Right lobe of liver (tissue), 4 donors: ENCODE results near the gene ING2.

Experiments
- POLR2A ChIP-seq: fragments of 450-650 bp; IDR thresholded peaks from one replicate; pipeline ENCODE4 v1.6.1; 2017; ENCODE audit warnings: antibody characterized with exemption, mild to moderate bottlenecking
- TF ChIP-seq, protein P1 (sequence below), 4 donors: fragments of 200-600 bp in 3 of 4; fragments of 450-650 bp in 1 of 4; IDR thresholded peaks; one replicate each; pipeline versions ENCODE4 v1.5.1 to v1.8.0; 2016 to 2022; ENCODE audit warnings: antibody characterized with exemption in 4 of 4, mild to moderate bottlenecking in 2 of 4
- donor health status: DM: no; HTN: no; CAD: no.
- donor health status: DM: no; HTN: no; CAD: no.
- donor health status: DM: no; HTN: yes; CAD: no.

DNA sequence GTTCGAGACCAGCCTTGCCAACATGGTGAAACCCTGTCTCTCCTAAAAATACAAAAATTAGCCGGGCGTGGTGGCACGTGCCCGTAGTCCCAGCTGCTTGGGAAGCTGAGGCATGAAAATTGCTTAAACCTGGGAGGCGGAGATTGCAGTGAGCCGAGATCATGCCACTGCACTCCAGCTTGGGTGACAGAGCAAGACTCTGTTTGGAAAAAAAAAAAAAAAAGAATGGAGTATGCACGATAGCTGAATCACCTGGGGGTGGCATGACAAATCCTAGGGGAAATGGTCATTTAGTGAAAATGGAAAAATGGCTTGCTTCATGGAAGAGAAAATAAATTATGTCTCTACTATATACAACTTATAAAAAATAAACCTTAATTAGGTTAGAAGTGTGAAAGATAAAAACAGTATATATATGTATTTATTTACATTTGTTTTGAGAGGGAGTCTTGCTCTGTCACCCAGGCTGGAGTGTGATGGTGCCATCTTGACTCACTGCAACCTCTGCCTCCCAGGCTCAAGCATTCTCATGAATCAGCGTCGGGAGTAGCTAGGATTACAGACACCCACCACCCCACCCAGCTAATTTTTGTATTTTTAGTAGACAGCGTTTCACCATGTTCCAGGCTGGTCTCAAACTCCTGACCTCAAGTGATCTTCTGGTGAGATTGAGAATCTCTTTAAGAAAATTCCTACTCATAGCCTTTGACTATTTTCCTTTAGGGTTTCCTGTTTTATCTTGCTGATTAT lies 19.3 kb upstream of the ING2 start:
- TF ChIP-seq POLR2A = no peak
- TF ChIP-seq, protein P1, sequence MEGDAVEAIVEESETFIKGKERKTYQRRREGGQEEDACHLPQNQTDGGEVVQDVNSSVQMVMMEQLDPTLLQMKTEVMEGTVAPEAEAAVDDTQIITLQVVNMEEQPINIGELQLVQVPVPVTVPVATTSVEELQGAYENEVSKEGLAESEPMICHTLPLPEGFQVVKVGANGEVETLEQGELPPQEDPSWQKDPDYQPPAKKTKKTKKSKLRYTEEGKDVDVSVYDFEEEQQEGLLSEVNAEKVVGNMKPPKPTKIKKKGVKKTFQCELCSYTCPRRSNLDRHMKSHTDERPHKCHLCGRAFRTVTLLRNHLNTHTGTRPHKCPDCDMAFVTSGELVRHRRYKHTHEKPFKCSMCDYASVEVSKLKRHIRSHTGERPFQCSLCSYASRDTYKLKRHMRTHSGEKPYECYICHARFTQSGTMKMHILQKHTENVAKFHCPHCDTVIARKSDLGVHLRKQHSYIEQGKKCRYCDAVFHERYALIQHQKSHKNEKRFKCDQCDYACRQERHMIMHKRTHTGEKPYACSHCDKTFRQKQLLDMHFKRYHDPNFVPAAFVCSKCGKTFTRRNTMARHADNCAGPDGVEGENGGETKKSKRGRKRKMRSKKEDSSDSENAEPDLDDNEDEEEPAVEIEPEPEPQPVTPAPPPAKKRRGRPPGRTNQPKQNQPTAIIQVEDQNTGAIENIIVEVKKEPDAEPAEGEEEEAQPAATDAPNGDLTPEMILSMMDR (IDR thresholded peaks at IDR 0.05) = no peak
